Measurements from ENCODE around the gene DNAJA1. TPM values are rescaled to one million over a fixed set of nuclear protein-coding genes. Genes with fewer than 3 reads are reported as not detected.

DNAJA1 gene
- total and polyA plus RNA-seq, 12 donors = 27.3 to 90.4 (median 54.7) TPM

DNA sequence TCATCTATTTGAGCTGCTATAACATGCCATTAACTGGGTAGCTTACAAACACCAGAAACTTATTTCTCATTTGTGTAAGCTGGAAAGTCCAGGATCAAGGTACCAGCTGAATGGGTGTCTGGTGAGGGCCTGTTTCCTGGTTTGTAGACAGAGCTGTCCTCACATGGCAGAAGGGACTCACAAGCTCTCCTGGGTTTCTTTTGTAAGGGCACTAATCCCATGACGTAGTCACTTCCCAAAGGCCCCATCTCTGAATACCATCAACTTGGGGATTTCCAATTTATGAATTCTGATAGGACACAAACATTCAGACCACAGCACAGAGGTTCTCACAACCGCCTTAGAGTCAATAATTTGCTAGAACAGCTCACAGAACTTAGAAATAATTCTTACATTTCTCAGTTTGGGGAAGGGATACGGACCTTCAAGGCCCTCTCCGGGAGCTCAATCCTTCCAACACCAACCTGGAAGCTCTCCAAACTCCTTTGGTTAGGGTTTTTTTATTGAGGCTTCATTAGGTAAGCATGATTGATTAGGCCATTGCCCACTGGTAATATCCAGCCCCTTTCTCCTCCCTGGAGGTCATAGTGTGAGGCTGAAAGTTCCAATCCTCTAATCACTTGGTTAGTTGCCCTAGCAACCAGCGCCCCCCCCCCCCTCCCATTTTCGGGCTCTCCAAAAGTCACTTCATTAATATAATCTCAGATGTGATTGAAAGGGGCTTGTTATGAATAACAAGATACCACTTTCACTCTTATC, 7.6 kb upstream of the DNAJA1 start:
- peaks cover 0 to 10% (median 0%) of the 10 kb centered on the region in 9 donors for H3K4me1 ChIP-seq
- TF ChIP-seq CTCF (IDR thresholded peaks at IDR 0.05) = no peak
- no peaks in the 10 kb centered on the region for H3K9me3 ChIP-seq
- H3K27me3 ChIP-seq = no peaks in the 10 kb centered on the region
- ATAC-seq = no peak
- H3K27ac ChIP-seq = no peak overlapping the region
- intact Hi-C loops (cut with DNase I) = no loop called here
- no peak overlapping the region for H3K4me3 ChIP-seq
- DNase-seq = no peak
- peaks cover 0 to 17% (median 5%) of the 10 kb centered on the region in 9 donors for H3K36me3 ChIP-seq
- WGBS, 2 donors = 91 to 92% methylated on average over 6 of the region's 6 CpGs

GRCh38 chr9:33019797-33020196, 5.3 kb upstream of the DNAJA1 start:
- H3K9me3 ChIP-seq = no peaks in the 10 kb centered on the region
- intact Hi-C loops (cut with DNase I) = no loop called here

DNA sequence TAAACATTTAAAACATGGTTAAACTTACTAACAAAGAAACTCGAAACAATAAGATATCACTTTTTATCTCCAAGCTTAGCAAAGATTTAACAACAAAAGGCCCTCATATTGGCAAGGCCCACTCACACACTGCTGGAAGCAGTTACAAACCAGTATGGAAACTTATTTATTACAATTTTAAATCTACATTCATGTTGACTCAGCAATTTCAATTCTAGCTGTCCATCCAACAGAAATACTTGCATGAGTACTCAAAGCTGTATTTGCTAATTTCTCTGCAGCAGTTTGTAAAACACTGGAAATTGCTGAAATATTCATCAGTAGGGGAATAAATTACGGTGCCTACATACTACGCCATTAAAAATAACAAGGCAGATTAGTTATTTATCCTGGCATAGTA, 2.8 kb upstream of the DNAJA1 start:
- ATAC-seq = no peak
- intact Hi-C loops (cut with DNase I) = no loop called here
- 87 to 90% methylated on average over 3 of the region's 3 CpGs for WGBS, 2 donors

More at GRCh38 chr9:33019797-33020196, 5.3 kb upstream of the DNAJA1 start:
- DNase-seq (no peak), ATAC-seq (no peak)
- Histone ChIP-seq H3K27ac (no peak overlapping the region), H3K27me3 (no peaks in the 10 kb centered on the region), H3K4me1 (peaks cover 3 to 25% (median 14%) of the 10 kb centered on the region in 9 donors), H3K4me3 (no peak overlapping the region), H3K36me3 (peaks cover 0 to 17% (median 5%) of the 10 kb centered on the region in 9 donors)
- 85 to 87% methylated on average over 25 of the region's 25 CpGs for WGBS, 2 donors
- no peak for TF ChIP-seq CTCF (IDR thresholded peaks at IDR 0.05)

GRCh38 chr9:33022755-33023154, 2.3 kb upstream of the DNAJA1 start:
- TF ChIP-seq CTCF (IDR thresholded peaks at IDR 0.05) = no peak
- ATAC-seq = no peak
- peak overlapping the region in 1 of 10 donors; percentile 9 for H3K27ac ChIP-seq
- H3K4me1 ChIP-seq = peaks cover 6 to 43% (median 31%) of the 10 kb centered on the region in 9 donors
- H3K36me3 ChIP-seq = peaks cover 0 to 32% (median 11%) of the 10 kb centered on the region in 9 donors
- WGBS, 2 donors = 91% methylated on average over 7 of the region's 7 CpGs
- intact Hi-C loops (cut with DNase I) = no loop called here
- H3K9me3 ChIP-seq = no peaks in the 10 kb centered on the region
- no peak for DNase-seq
- no peaks in the 10 kb centered on the region for H3K27me3 ChIP-seq
- H3K4me3 ChIP-seq = no peak overlapping the region

More for the DNA sequence above, 2.8 kb upstream of the DNAJA1 start:
- Histone ChIP-seq H3K4me3 (no peak overlapping the region), H3K27ac (peak overlapping the region in 1 of 10 donors; percentile 9), H3K36me3 (peaks cover 0 to 27% (median 7%) of the 10 kb centered on the region in 9 donors), H3K9me3 (no peaks in the 10 kb centered on the region), H3K27me3 (no peaks in the 10 kb centered on the region), H3K4me1 (peaks cover 6 to 38% (median 27%) of the 10 kb centered on the region in 9 donors)
- TF ChIP-seq CTCF (IDR thresholded peaks at IDR 0.05) = no peak
- no peak for DNase-seq
